ENCODE data around the gene WIPF1.

- TF ChIP-seq CTCF (optimal IDR thresholded peaks at IDR 0.05 in 1 of 3, IDR thresholded peaks at IDR 0.05 in 1 of 3, conservative IDR thresholded peaks at IDR 0.05 in 1 of 3; ENCODE audit: extremely low read depth in 1 of 3, insufficient read depth in 2 of 3, low read length in 3 of 3) (no peak), EZH2 (IDR thresholded peaks at IDR 0.05; ENCODE audit: low read length) (no peak)
Measured at GRCh38 chr2:174614261-174614660, 16.7 kb upstream of the WIPF1 start.

Measured in keratinocyte (primary cell).